Activated naive CD8-positive, alpha-beta T cell treated with anti-CD3 and anti-CD28 coated beads, Interleukin-2, amount 10 ng/mL, durations not matched to agents 7 days and 5 days (primary cell): Measurements from ENCODE around the gene SEMA4B. TPM values are rescaled to one million over a fixed set of nuclear protein-coding genes. Genes with fewer than 3 reads are reported as not detected.

Source experiments
- ATAC-seq: fragments of 150-1000 bp; cut with Tn5 transposase; one replicate; pipeline ENCODE4 v1.10.0; 2021; ENCODE audit warnings: low read depth, moderate library complexity
- POLR2A ChIA-PET: fragments of 350-600 bp; sonication (Branson Sonifier 250); formaldehyde crosslinking; loops from one replicate; lab custom pipeline; 2021; ENCODE audit warnings: antibody characterized with exemption; lab: Charles Lee
- DNase-seq: peaks from one replicate; pipeline ENCODE4 v3.0.0; 2021
- H3K27ac Mint-ChIP-seq: one replicate; pipeline ENCODE4 v1.8.0; 2022; ENCODE audit warnings: mild to moderate bottlenecking, mixed read lengths
- H3K27me3 Mint-ChIP-seq: one replicate; pipeline ENCODE4 v1.8.0; 2022; ENCODE audit warnings: mild to moderate bottlenecking, moderate library complexity, mixed read lengths
- H3K36me3 Mint-ChIP-seq: one replicate; pipeline ENCODE4 v1.8.0; 2021; ENCODE audit warnings: mild to moderate bottlenecking, mixed read lengths
- H3K4me1 Mint-ChIP-seq: one replicate; pipeline ENCODE4 v1.8.0; 2021; ENCODE audit warnings: mixed read lengths
- H3K4me3 Mint-ChIP-seq: one replicate; pipeline ENCODE4 v1.8.0; 2022; ENCODE audit warnings: mild to moderate bottlenecking, moderate library complexity, mixed read lengths
- H3K9me3 Mint-ChIP-seq: one replicate; pipeline ENCODE4 v1.8.0; 2021; ENCODE audit warnings: mixed read lengths
- total RNA-seq, 2 experiments: library from RNA; stranded (reverse); gene quantifications; one replicate each; pipeline ENCODE4 v1.2.3, GENCODE V29; 2021

SEMA4B gene
- total RNA-seq, 2 experiments from 2014 or later, result 14.1 to 15.4 TPM

- POLR2A ChIA-PET, result no interaction called here
- H3K4me1 Mint-ChIP-seq, result peaks cover 3% of the 10 kb centered on the region
- no peaks in the 10 kb centered on the region for H3K36me3 Mint-ChIP-seq
- no peak overlapping the region for H3K4me3 Mint-ChIP-seq
- DNase-seq (no peak), ATAC-seq (no peak)
- no peaks in the 10 kb centered on the region for H3K9me3 Mint-ChIP-seq
- H3K27me3 Mint-ChIP-seq, result peaks cover 14% of the 10 kb centered on the region
- H3K27ac Mint-ChIP-seq, result no peak overlapping the region
These were observed 35.3 kb upstream of the SEMA4B start for GRCh38 chr15:90165659-90166489.

- POLR2A ChIA-PET, result no interaction called here
- peaks cover 1% of the 10 kb centered on the region for H3K4me1 Mint-ChIP-seq
- peaks cover 14% of the 10 kb centered on the region for H3K27me3 Mint-ChIP-seq
These were observed 34.0 kb upstream of the SEMA4B start for GRCh38 chr15:90167121-90167520.

DNA sequence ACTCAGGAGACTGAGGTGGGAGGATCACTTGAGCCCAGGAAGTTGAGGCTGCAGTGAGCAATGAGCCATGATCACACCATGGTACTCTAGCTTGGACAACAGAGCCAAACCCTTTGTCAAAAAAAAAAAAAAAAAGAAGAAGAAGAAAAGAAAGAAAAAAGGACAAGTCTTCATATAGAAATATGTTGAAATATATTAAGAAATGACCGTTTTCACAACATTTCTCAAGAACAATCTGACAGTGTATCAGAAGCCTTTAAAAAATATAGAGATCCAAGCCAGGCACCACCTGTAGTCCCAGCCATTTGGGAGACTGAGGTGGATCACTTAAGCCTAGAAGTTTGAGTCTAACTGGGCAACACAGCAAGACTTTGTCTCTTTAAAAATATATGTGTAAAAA, 29.5 kb upstream of the SEMA4B start:
- H3K27ac Mint-ChIP-seq, result no peak overlapping the region
- ATAC-seq (no peak), DNase-seq (no peak)
- peaks cover 7% of the 10 kb centered on the region for H3K27me3 Mint-ChIP-seq
- H3K4me3 Mint-ChIP-seq, result no peak overlapping the region
- H3K4me1 Mint-ChIP-seq, result no peaks in the 10 kb centered on the region
- H3K36me3 Mint-ChIP-seq, result no peaks in the 10 kb centered on the region
- POLR2A ChIA-PET, result no interaction called here
- H3K9me3 Mint-ChIP-seq, result no peaks in the 10 kb centered on the region

More at GRCh38 chr15:90167121-90167520, 34.0 kb upstream of the SEMA4B start:
- Mint-ChIP-seq H3K9me3 (no peaks in the 10 kb centered on the region), H3K4me3 (no peak overlapping the region), H3K27ac (no peak overlapping the region), H3K36me3 (no peaks in the 10 kb centered on the region)
- ATAC-seq, result no peak
- DNase-seq, result no peak

DNA sequence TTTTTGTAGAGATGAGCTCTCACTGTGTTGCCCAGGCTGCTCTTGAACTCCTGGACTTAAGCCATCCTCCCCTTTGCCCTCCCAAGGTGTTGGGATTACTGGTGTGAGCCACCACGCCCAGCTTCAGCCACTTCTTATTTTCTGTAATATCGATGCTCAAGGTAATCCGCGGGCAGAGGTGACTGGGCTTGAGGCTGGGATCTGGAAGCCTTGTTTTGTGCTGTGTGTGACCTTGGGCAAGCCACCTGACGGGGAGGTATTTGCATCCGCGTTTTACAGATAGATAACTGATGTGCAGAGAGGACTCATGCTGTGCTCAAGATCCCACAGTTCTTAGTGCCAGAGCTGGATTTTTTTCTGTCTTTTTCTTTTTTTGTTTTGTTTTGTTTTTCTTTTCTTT, 27.8 kb upstream of the SEMA4B start:
- DNase-seq (no peak), ATAC-seq (no peak)
- Mint-ChIP-seq H3K9me3 (no peaks in the 10 kb centered on the region), H3K4me3 (no peak overlapping the region), H3K36me3 (no peaks in the 10 kb centered on the region), H3K27ac (no peak overlapping the region), H3K27me3 (peaks cover 10% of the 10 kb centered on the region), H3K4me1 (peaks cover under 1% of the 10 kb centered on the region)
- POLR2A ChIA-PET, result interaction anchor here (0.5 to 0.6 kb wide), 2 partner anchors 216 to 453 kb away, joined by 4 to 5 read pairs; no protein-coding TSS in a partner anchor

- no peak overlapping the region for H3K27ac Mint-ChIP-seq
- POLR2A ChIA-PET, result no interaction called here
- H3K27me3 Mint-ChIP-seq, result peaks cover 11% of the 10 kb centered on the region
- H3K36me3 Mint-ChIP-seq, result no peaks in the 10 kb centered on the region
- H3K4me1 Mint-ChIP-seq, result peaks cover 8% of the 10 kb centered on the region
- ATAC-seq (no peak), DNase-seq (no peak)
- no peaks in the 10 kb centered on the region for H3K9me3 Mint-ChIP-seq
- no peak overlapping the region for H3K4me3 Mint-ChIP-seq
These were observed 26.8 kb upstream of the SEMA4B start for GRCh38 chr15:90174140-90174875.

- no peak for ATAC-seq
- Mint-ChIP-seq H3K36me3 (no peaks in the 10 kb centered on the region), H3K4me1 (peaks cover 8% of the 10 kb centered on the region), H3K27ac (no peak overlapping the region), H3K9me3 (no peaks in the 10 kb centered on the region), H3K4me3 (no peak overlapping the region), H3K27me3 (peaks cover 16% of the 10 kb centered on the region)
- DNase-seq, result no peak
- POLR2A ChIA-PET, result no interaction called here
These were observed 24.1 kb upstream of the SEMA4B start for GRCh38 chr15:90177012-90177411.

DNA sequence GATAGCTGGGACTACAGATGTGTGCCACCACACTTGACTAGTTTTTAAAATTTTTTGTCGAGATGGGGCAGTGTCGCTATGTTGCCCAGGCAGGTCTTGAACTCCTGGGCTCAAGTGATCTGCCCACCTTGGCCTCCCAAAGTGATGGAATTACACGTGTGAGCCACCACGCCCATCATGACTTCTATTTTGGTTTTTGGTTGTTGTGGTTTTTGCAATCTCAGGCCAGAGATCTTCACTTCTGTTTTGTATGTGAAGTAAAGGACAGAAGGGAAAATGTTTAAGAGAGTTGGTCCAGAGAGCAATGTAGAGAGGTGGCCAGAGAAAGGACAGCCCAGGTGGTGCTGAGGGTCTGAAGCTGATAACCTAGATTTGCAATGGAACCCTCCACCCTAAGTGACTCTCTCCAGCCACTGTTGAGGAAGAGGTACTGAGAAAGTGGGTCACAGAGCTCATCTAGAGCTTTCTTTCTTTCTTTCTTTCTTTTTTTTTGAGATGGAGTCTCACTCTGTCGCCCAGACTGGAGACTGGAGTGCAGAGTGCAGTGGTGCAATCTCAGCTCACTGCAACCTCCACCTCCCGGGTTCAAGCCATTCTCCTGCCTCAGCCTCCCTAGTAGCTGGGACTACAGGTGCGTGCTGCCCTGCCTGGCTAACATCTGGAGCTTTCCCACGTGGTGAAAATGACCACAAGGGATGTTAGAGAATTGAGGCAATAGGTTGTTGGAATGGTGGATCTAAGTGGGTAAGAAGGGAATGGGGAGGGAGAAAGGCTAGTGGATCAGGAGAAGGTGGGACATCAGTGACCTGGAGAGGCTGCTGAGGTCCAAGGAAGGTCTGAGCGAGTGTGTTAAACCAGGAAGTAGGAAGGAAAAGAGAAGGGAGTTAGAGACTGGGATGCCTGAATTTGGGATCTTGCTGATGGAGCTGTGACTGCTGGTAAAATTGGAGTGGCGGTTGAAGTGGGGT, 22.4 kb upstream of the SEMA4B start:
- no peak overlapping the region for H3K4me3 Mint-ChIP-seq
- H3K9me3 Mint-ChIP-seq, result no peaks in the 10 kb centered on the region
- H3K36me3 Mint-ChIP-seq, result no peaks in the 10 kb centered on the region
- no peak for DNase-seq
- no peak overlapping the region for H3K27ac Mint-ChIP-seq
- peaks cover 16% of the 10 kb centered on the region for H3K27me3 Mint-ChIP-seq
- ATAC-seq, result no peak
- POLR2A ChIA-PET, result interaction anchor here (0.6 to 1.0 kb wide), 2 partner anchors 14 to 668 kb away, joined by 3 read pairs; no protein-coding TSS in a partner anchor
- H3K4me1 Mint-ChIP-seq, result peaks cover 8% of the 10 kb centered on the region

DNA sequence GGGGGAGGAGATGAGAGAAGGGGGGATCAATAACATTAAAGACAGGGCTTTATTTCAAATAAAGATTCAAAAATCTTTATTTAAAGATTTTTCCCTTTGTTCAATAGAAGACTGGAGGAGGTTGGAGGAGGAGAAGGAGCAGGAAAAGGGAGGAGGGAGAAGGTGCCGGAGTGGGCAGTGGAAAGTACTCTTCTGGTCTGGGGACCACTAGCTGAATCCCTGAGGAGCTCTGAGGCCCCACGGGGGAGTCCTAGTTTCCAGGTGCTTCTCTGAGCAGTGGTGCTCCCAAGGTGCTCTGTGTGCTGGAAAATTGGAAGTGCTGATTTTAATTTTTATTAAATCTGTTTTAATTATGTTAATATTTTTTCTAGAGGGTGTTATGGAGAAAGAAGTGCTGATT, 19.4 kb upstream of the SEMA4B start:
- no peak overlapping the region for H3K4me3 Mint-ChIP-seq
- peaks cover 16% of the 10 kb centered on the region for H3K27me3 Mint-ChIP-seq
- DNase-seq, result no peak
- H3K9me3 Mint-ChIP-seq, result no peaks in the 10 kb centered on the region
- POLR2A ChIA-PET, result no interaction called here
- ATAC-seq, result no peak
- H3K36me3 Mint-ChIP-seq, result no peaks in the 10 kb centered on the region
- H3K4me1 Mint-ChIP-seq, result peaks cover 15% of the 10 kb centered on the region
- no peak overlapping the region for H3K27ac Mint-ChIP-seq

GRCh38 chr15:90184119-90184785, 16.9 kb upstream of the SEMA4B start:
- Mint-ChIP-seq H3K4me1 (peaks cover 11% of the 10 kb centered on the region), H3K27me3 (peaks cover 10% of the 10 kb centered on the region), H3K9me3 (no peaks in the 10 kb centered on the region), H3K4me3 (peak overlapping the region; percentile 63), H3K27ac (peak overlapping the region; percentile 25), H3K36me3 (no peaks in the 10 kb centered on the region)
- ATAC-seq (peak; percentile 5), DNase-seq (no peak)
- POLR2A ChIA-PET, result no interaction called here

- Mint-ChIP-seq H3K9me3 (no peaks in the 10 kb centered on the region), H3K4me1 (peaks cover 10% of the 10 kb centered on the region), H3K27ac (peak overlapping the region; percentile 67), H3K36me3 (no peaks in the 10 kb centered on the region), H3K4me3 (peak overlapping the region; percentile 88), H3K27me3 (peaks cover 5% of the 10 kb centered on the region)
- peak; percentile 84 for ATAC-seq
- peak; percentile 72 for DNase-seq
- POLR2A ChIA-PET, result interaction anchor here (0.6 kb wide), 1 partner anchor 16 kb away, joined by 3 read pairs; the partner anchor contains the start of gene SEMA4B
These were observed 16.1 kb upstream of the SEMA4B start for GRCh38 chr15:90184786-90185704.

GRCh38 chr15:90187257-90187868, 13.8 kb upstream of the SEMA4B start:
- no peak overlapping the region for H3K4me3 Mint-ChIP-seq
- ATAC-seq, result no peak
- no peak for DNase-seq
- no peaks in the 10 kb centered on the region for H3K9me3 Mint-ChIP-seq
- POLR2A ChIA-PET, result no interaction called here
- no peak overlapping the region for H3K27ac Mint-ChIP-seq
- H3K27me3 Mint-ChIP-seq, result no peaks in the 10 kb centered on the region
- peaks cover 20% of the 10 kb centered on the region for H3K4me1 Mint-ChIP-seq
- no peaks in the 10 kb centered on the region for H3K36me3 Mint-ChIP-seq
